Heart right ventricle (tissue), 16 donors: ENCODE data around the gene RNPEPL1. TPM values are rescaled to one million over a fixed set of nuclear protein-coding genes. Genes with fewer than 3 reads are reported as not detected.
A peak's percentile ranks its signal among the peaks of the same experiment; 100 is the strongest.

Experiments used
- ATAC-seq, 8 donors: fragments of 200-7000 bp; cut with Tn5 transposase; one replicate each; pipeline ENCODE4 v1.9.1; 2020; ENCODE audit warnings: mild to moderate bottlenecking in 8 of 8, moderate library complexity in 8 of 8, moderate number of reproducible peaks in 1 of 8
- DNase-seq, 2 donors: peaks; one replicate each; pipeline ENCODE4 v3.0.0-alpha.2; 2020
- H3K27ac ChIP-seq, 10 donors: fragments of 200-600 bp; sonication (generic) in 2 of 10; one replicate each; pipeline versions ENCODE4 v1.5.0 to v1.8.0; 2020 to 2022; ENCODE audit warnings: mild to moderate bottlenecking in 3 of 10
- H3K27me3 ChIP-seq, 7 donors: fragments of 200-600 bp; one replicate each; pipeline ENCODE4 v1.8.0; 2021 to 2022; ENCODE audit warnings: mild to moderate bottlenecking in 2 of 7
- H3K36me3 ChIP-seq, 9 donors: fragments of 200-600 bp; sonication (generic) in 1 of 9; one replicate each; pipeline versions ENCODE4 v1.5.0 to v1.8.0; 2020 to 2022; ENCODE audit warnings: mild to moderate bottlenecking in 2 of 9
- H3K4me1 ChIP-seq, 9 donors: fragments of 200-600 bp; sonication (generic) in 1 of 9; one replicate each; pipeline versions ENCODE4 v1.5.0 to v1.8.0; 2020 to 2022; ENCODE audit warnings: mild to moderate bottlenecking in 4 of 9
- H3K4me3 ChIP-seq, 10 donors: fragments of 200-600 bp; sonication (generic) in 2 of 10; one replicate each; pipeline versions ENCODE4 v1.5.0 to v1.8.0; 2020 to 2022; ENCODE audit warnings: mild to moderate bottlenecking in 7 of 10, moderate library complexity in 2 of 10
- H3K9me3 ChIP-seq, 11 donors: fragments of 200-600 bp in 10 of 11; sonication (generic) in 2 of 11; one replicate each; pipeline versions ENCODE4 v1.5.0 to v1.8.0; 2013 to 2022; ENCODE audit warnings: mild to moderate bottlenecking in 2 of 11, control low read depth in 1 of 11, moderate library complexity in 1 of 11
- CTCF ChIP-seq, 9 donors: fragments of 200-600 bp; sonication (generic) in 2 of 9; IDR thresholded peaks; one replicate each; pipeline versions ENCODE4 v1.5.0 to v1.8.0; 2021 to 2022; ENCODE audit warnings: antibody characterized with exemption in 9 of 9, mild to moderate bottlenecking in 5 of 9, moderate library complexity in 1 of 9
- WGBS, 2 donors: extraction: QIAGEN DNeasy Blood & Tissue Kit; methylation state at CpG; one replicate each; pipeline ENCODE4 v1.1.7; 2013; ENCODE audit warnings: inconsistent platforms in 1 of 2; 5-methylcytosine and 5-hydroxymethylcytosine counted together
- intact Hi-C, 10 donors: fragments of 100-400 bp; cut with DNase I; formaldehyde crosslinking; loops; one replicate each; pipeline versions ENCODE4 v1.11.1 to v1.14.2; 2022
- polyA plus RNA-seq, 2 donors: library from polyadenylated mRNA; stranded (reverse); fragments of 200-250 nt; gene quantifications; one replicate each; pipeline ENCODE4 v1.2.3, GENCODE V29; 2013
- total RNA-seq, 10 donors: library from RNA; stranded (reverse); fragmentation: NEBNext Ultra II Directional in 3 of 10; extraction: Animal tissue kit (Norgen Biotek cat#: 25700) in 3 of 10; gene quantifications; one replicate each; pipeline versions ENCODE4 v1.2.1 to v1.2.4, GENCODE V29; 2021 to 2023
- donor health status: Arrhythmogenic right ventricular cardiomyopathy.
- donor health status: ischemic (EF 13 %, LVEDD 7.1; RV severe dilation, severe dysfunction).
- donor health status: healthy with polysubstance abuse.
- donor health status: DM: no; HTN: yes; CAD: no.
- donor health status: DM: no; HTN: no; CAD: no.
- donor health status: ischemic (EF 25% LVEDD 6.9; RV normal size, moderate dysfunction).
- donor health status: ischemic (EF 25% LVEDD 5.7; RV mildly dilated, moderate dysfunction).
- donor health status: healthy.
- donor health status: DM: yes; HTN: yes; CAD: no.
- donor health status: Ischemic cardiomyopathy.
- donor health status: ischemic (EF 35%, LVEDD 5.7; RV mildly dilated, moderate dysfunction).
- donor health status: nonischemic (EF 11% LVEDD 7.7; RV severe dilation, severe dysfunction).
- donor health status: DM: yes; HTN: yes; CAD: no.
- donor health status: PGD.
- donor health status: ischemic (EF 29% LVEDD 5.4; RV normal size, mild dysfunction).
- donor health status: nonischemic (EF 23%, LVEDD 6.1; RV moderate dilation, normal function).

Gene RNPEPL1
- total and polyA plus RNA-seq, 12 donors = 62.8 to 247 (median 75.2) TPM

DNA sequence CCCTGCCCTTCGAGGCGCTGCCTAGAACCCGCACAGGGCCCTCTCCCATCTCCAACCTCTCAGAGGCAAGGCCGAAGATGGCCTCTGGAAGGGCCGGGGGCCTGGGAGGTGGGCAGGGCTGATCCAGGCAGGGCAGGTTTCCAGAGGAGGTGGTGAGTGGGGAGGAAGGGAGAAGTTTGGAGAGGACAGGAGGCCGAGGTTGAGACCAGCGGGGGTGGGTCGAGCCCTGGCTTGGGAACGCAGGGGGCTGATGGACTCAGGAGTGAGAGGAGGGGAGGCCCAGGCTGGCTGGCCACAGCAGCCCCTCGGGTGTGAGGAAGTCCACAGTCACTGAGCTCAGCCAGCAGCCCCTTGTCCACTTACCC is 28.8 kb downstream of the RNPEPL1 start:
- peak overlapping the region in 1 of 10 donors; percentile 54 for H3K27ac ChIP-seq
- intact Hi-C loops = loop anchor here in 1 of 10 donors (5.0 kb wide), 1 partner anchor 35 kb away; the partner anchor contains the start of gene DUSP28
- H3K9me3 ChIP-seq = no peaks in the 10 kb centered on the region
- no peaks in the 10 kb centered on the region for H3K27me3 ChIP-seq
- peaks cover 3 to 46% (median 20%) of the 10 kb centered on the region in 9 donors for H3K4me1 ChIP-seq
- 49 to 74% methylated on average over 10 of the region's 10 CpGs for WGBS, 2 donors
- peaks cover 0 to 88% (median 8%) of the 10 kb centered on the region in 9 donors for H3K36me3 ChIP-seq
- no peak for DNase-seq
- ATAC-seq = peak in 1 of 8 donors; percentile 0
- no peak for TF ChIP-seq CTCF (IDR thresholded peaks at IDR 0.05)
- H3K4me3 ChIP-seq = peak overlapping the region in 1 of 10 donors; percentile 14

GRCh38 chr2:240597419-240598181 is 29.3 kb downstream of the RNPEPL1 start:
- Histone ChIP-seq H3K4me1 (peaks cover 3 to 46% (median 20%) of the 10 kb centered on the region in 9 donors), H3K27ac (no peak overlapping the region), H3K4me3 (no peak overlapping the region), H3K27me3 (no peaks in the 10 kb centered on the region), H3K36me3 (peaks cover 0 to 82% (median 8%) of the 10 kb centered on the region in 9 donors), H3K9me3 (no peaks in the 10 kb centered on the region)
- DNase-seq (peak in 1 of 2 donors; percentile 9), ATAC-seq (no peak)
- WGBS, 2 donors = 87 to 89% methylated on average over 22 of the region's 22 CpGs
- intact Hi-C loops = loop anchor here in 1 of 10 donors (5.0 kb wide), 1 partner anchor 35 kb away; the partner anchor contains the start of gene DUSP28
- no peak for TF ChIP-seq CTCF (IDR thresholded peaks at IDR 0.05)

GRCh38 chr2:240598311-240598911 is 30.1 kb downstream of the RNPEPL1 start:
- ATAC-seq = no peak
- Histone ChIP-seq H3K27ac (no peak overlapping the region), H3K4me3 (no peak overlapping the region), H3K4me1 (peaks cover 3 to 40% (median 20%) of the 10 kb centered on the region in 9 donors), H3K36me3 (peaks cover 0 to 74% (median 8%) of the 10 kb centered on the region in 9 donors), H3K9me3 (no peaks in the 10 kb centered on the region), H3K27me3 (no peaks in the 10 kb centered on the region)
- no peak for TF ChIP-seq CTCF (IDR thresholded peaks at IDR 0.05)
- intact Hi-C loops = loop anchor here in 1 of 10 donors (5.0 kb wide), 1 partner anchor 36 kb away; the partner anchor contains the start of gene DUSP28
- peak in 1 of 2 donors; percentile 11 for DNase-seq
- WGBS, 2 donors = 89 to 94% methylated on average over 17 of the region's 17 CpGs

DNA sequence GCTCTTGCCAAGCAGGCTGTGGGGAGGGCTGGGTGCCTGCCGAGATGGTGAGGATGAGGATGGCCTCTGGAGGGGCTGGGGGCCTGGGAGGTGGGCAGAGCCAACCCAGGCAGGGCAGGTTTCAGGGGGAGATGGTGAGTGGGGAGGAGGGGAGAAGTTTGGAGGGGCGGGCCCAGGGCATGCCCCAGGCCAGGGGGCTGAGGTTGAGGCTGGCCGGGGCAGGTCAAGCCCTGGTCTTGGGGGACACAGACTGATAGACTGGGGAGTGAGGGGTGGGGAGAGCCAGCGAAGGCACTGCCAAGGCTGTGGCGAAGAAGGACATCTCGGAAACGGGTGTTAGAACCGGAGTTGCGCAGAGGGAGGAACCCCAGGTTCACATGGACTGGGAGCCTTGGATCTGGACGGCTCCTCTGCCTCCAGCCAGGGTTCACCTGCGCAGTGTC is 30.9 kb downstream of the RNPEPL1 start:
- no peak overlapping the region for H3K27ac ChIP-seq
- no peak for DNase-seq
- intact Hi-C loops = loop anchor here in 1 of 10 donors (5.0 kb wide), 1 partner anchor 37 kb away; the partner anchor contains the start of gene DUSP28
- peaks cover 0 to 35% (median 17%) of the 10 kb centered on the region in 9 donors for H3K4me1 ChIP-seq
- H3K4me3 ChIP-seq = no peak overlapping the region
- no peak for ATAC-seq
- H3K36me3 ChIP-seq = peaks cover 0 to 69% (median 8%) of the 10 kb centered on the region in 9 donors
- 95 to 97% methylated on average over 11 of the region's 11 CpGs for WGBS, 2 donors
- no peaks in the 10 kb centered on the region for H3K27me3 ChIP-seq
- H3K9me3 ChIP-seq = no peaks in the 10 kb centered on the region
- no peak for TF ChIP-seq CTCF (IDR thresholded peaks at IDR 0.05)
